HL-60 (cell line): ENCODE measurements around the gene SPDYE6.
"Not testable (repeated sequence)": the region's sequence is repeated elsewhere in the genome, so short reads cannot be mapped to it uniquely, and the experiment has no call there.

ENCODE experiments used
- GABPA ChIP-seq: IDR thresholded peaks from 2 replicates; pipeline ENCODE4 v1.6.1; 2012; ENCODE audit warnings: low read depth
- POLR2AphosphoS5 ChIP-seq: IDR thresholded peaks from 2 replicates; pipeline ENCODE4 v1.6.1; 2012; ENCODE audit warnings: low read depth
- SPI1 ChIP-seq: IDR thresholded peaks from 2 replicates; pipeline ENCODE4 v1.6.1; 2012; ENCODE audit warnings: low read depth, mild to moderate bottlenecking, borderline replicate concordance
- TF ChIP-seq, protein P1 (sequence below): IDR thresholded peaks from one replicate; pipeline ENCODE4 v1.5.1; 2011; ENCODE audit warnings: low read length, control low read depth, inconsistent platforms; ENCODE audit not compliant: insufficient read depth
- TF ChIP-seq, protein P2 (sequence below): IDR thresholded peaks from 2 replicates; pipeline ENCODE4 v1.6.1; 2012; ENCODE audit warnings: low read depth; ENCODE audit not compliant: insufficient replicate concordance

DNA sequence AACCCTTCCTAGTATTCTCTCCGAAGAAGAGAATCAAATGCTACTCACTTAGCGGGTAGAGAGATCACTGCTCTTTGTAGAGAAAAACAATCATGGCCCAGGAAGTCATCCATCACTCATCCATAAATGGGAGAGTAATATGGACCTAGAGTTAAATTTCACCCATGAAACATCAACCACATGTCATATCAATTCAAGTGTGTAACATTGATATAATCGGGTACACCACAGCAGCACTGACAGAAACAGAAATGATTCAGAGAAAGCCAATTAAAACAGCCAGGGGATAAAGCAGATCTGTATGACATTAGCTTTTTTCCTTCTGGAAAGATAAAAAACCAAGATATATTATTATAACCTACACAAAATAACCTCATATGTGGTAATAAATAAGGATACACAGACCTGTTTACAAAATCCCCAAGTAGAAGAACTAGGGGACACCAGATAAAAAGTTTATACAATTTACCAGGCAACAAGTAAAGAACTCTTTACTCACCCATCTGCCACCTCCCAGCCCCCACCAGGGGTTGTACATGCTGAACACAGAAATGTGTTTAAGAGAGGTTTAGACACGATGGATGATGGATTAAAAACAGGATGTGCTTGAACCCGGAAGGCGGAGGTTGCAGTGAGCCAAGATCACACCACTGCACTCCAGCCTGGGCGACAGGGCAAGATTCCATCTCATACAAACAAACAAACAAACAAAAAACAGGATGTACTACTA is 25.6 kb upstream of the SPDYE6 start:
- TF ChIP-seq, protein P1, sequence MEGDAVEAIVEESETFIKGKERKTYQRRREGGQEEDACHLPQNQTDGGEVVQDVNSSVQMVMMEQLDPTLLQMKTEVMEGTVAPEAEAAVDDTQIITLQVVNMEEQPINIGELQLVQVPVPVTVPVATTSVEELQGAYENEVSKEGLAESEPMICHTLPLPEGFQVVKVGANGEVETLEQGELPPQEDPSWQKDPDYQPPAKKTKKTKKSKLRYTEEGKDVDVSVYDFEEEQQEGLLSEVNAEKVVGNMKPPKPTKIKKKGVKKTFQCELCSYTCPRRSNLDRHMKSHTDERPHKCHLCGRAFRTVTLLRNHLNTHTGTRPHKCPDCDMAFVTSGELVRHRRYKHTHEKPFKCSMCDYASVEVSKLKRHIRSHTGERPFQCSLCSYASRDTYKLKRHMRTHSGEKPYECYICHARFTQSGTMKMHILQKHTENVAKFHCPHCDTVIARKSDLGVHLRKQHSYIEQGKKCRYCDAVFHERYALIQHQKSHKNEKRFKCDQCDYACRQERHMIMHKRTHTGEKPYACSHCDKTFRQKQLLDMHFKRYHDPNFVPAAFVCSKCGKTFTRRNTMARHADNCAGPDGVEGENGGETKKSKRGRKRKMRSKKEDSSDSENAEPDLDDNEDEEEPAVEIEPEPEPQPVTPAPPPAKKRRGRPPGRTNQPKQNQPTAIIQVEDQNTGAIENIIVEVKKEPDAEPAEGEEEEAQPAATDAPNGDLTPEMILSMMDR = not testable (repeated sequence)
- TF ChIP-seq POLR2AphosphoS5, GABPA, SPI1: not testable (repeated sequence)
- TF ChIP-seq, protein P2, sequence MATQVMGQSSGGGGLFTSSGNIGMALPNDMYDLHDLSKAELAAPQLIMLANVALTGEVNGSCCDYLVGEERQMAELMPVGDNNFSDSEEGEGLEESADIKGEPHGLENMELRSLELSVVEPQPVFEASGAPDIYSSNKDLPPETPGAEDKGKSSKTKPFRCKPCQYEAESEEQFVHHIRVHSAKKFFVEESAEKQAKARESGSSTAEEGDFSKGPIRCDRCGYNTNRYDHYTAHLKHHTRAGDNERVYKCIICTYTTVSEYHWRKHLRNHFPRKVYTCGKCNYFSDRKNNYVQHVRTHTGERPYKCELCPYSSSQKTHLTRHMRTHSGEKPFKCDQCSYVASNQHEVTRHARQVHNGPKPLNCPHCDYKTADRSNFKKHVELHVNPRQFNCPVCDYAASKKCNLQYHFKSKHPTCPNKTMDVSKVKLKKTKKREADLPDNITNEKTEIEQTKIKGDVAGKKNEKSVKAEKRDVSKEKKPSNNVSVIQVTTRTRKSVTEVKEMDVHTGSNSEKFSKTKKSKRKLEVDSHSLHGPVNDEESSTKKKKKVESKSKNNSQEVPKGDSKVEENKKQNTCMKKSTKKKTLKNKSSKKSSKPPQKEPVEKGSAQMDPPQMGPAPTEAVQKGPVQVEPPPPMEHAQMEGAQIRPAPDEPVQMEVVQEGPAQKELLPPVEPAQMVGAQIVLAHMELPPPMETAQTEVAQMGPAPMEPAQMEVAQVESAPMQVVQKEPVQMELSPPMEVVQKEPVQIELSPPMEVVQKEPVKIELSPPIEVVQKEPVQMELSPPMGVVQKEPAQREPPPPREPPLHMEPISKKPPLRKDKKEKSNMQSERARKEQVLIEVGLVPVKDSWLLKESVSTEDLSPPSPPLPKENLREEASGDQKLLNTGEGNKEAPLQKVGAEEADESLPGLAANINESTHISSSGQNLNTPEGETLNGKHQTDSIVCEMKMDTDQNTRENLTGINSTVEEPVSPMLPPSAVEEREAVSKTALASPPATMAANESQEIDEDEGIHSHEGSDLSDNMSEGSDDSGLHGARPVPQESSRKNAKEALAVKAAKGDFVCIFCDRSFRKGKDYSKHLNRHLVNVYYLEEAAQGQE = not testable (repeated sequence)
